ENCODE measurements around the gene WDPCP.

GRCh38 chr2:63159262-63159661 lies 429.0 kb downstream of the WDPCP start:
- no peak for TF ChIP-seq CTCF (conservative IDR thresholded peaks at IDR 0.05)
- no peak for TF ChIP-seq ZFX (IDR thresholded peaks at IDR 0.05)
